Ureter (tissue), 1 donor: ENCODE results near the gene FGF4. TPM values are rescaled to one million over a fixed set of nuclear protein-coding genes. Genes with fewer than 3 reads are reported as not detected.

Experiments used
- DNase-seq: peaks from one replicate; pipeline ENCODE4 v3.0.0-alpha.2; 2020; ENCODE audit warnings: low spot score
- total RNA-seq: library from RNA; stranded (reverse); gene quantifications from one replicate; pipeline ENCODE4 v1.2.4, GENCODE V29; 2023
- donor health status: DM: yes; HTN: yes; CAD: no.

FGF4 gene
- total RNA-seq, 1 donor from 2014 or later, result not detected

DNA sequence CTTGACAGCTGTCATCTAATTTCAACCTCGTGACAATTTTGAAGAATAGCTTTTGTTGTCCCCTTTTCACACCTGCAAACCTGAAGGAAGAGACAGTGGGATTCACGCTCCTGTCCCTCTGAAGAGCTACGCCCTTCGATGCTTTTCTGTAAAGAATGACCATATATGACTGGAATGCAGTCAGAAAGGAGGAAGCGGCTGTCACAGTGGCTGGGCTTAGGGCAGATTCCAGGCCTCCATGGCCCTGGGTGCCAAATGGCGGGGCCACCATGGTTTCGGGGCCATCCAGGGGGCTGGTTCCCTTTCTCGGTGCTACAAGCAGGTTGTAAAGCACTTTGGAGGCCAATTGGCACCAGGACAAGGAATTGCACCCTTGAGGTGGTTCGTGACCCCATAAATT is 49.1 kb downstream of the FGF4 start:
- no peak for DNase-seq

GRCh38 chr11:69721745-69722144 is 53.4 kb downstream of the FGF4 start:
- DNase-seq, result no peak

DNA sequence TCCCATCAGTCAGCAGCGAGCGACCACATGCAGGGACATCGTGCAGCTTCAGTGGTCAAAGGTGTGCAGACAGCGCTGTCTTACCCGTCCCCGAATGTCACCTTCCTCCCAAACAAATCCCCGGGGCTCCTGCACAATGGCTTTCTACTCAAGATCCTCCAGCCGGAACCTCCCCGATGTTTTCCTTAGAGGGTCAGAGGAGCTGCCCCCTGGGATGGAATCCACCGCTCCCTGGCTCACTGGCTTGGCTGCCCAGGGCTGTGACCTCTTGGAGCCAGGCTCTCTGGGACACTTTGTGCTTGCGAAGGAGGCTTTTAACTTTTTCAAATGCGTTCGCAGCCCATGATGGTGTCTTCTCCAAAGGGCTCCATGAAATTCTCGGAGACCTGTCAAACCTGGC is 54.0 kb downstream of the FGF4 start:
- DNase-seq, result no peak

Other genes starting within 250 kb of the FGF4 start
- gene CCND1, start 134.2 kb downstream of the FGF4 start, total RNA-seq, result 203 TPM
- gene LTO1, start 100.0 kb downstream of the FGF4 start, total RNA-seq, result 42.1 TPM
- gene FGF19, start 71.3 kb downstream of the FGF4 start, total RNA-seq, result not detected
- not detected for gene FGF3, start 44.1 kb upstream of the FGF4 start, total RNA-seq